Measurements from ENCODE around the gene TIMM23B. TPM values are rescaled to one million over a fixed set of nuclear protein-coding genes. Genes with fewer than 3 reads are reported as not detected.
"Not testable (repeated sequence)": the region's sequence is repeated elsewhere in the genome, so short reads cannot be mapped to it uniquely, and the experiment has no call there.

Gene TIMM23B
- 13.5 TPM for total RNA-seq
- long read RNA-seq, transcript TIMM23B-201 (7 exons, 1,142 nt), result major isoform, 8 of 13 reads
- long read RNA-seq, partial matches to known transcripts, result 4 of 13 reads
- long read RNA-seq, other reads (novel, unspliced or antisense), result 1 of 13 reads

- ATAC-seq (ENCODE audit: poor library complexity), result peak; percentile 98
- DNase-seq, result peak; percentile 88
- intact Hi-C loops (cut with DNase I), result not testable (repeated sequence)
Measured at GRCh38 chr10:49941447-49942338, at the start of gene TIMM23B, which contains the start of gene PARG. TSS of gene TIMM23B (plus strand) at chr10:49942053. CDS start at chr10:49942195, 142 bp downstream. TSS of gene PARG (minus strand) at chr10:49942027. CDS start at chr10:49941725, 302 bp downstream.

- intact Hi-C loops (cut with DNase I); DNase-seq; ATAC-seq (ENCODE audit: poor library complexity): not testable (repeated sequence)
Measured at GRCh38 chr10:49899999-49900398, 41.9 kb upstream of the TIMM23B start.

- DNase-seq; ATAC-seq (ENCODE audit: poor library complexity); intact Hi-C loops (cut with DNase I): not testable (repeated sequence)
Measured at GRCh38 chr10:49900406-49900805, 41.4 kb upstream of the TIMM23B start.

GRCh38 chr10:49903829-49904228, 38.0 kb upstream of the TIMM23B start:
- DNase-seq; ATAC-seq (ENCODE audit: poor library complexity); intact Hi-C loops (cut with DNase I): not testable (repeated sequence)

GRCh38 chr10:49908290-49909080, 33.4 kb upstream of the TIMM23B start:
- ATAC-seq (ENCODE audit: poor library complexity); intact Hi-C loops (cut with DNase I); DNase-seq: not testable (repeated sequence)

GRCh38 chr10:49910295-49910694, 31.6 kb upstream of the TIMM23B start:
- ATAC-seq (ENCODE audit: poor library complexity); DNase-seq; intact Hi-C loops (cut with DNase I): not testable (repeated sequence)

- DNase-seq; ATAC-seq (ENCODE audit: poor library complexity); intact Hi-C loops (cut with DNase I): not testable (repeated sequence)
Measured at GRCh38 chr10:49916451-49916850, 25.4 kb upstream of the TIMM23B start.

GRCh38 chr10:49917927-49918326, 23.9 kb upstream of the TIMM23B start:
- intact Hi-C loops (cut with DNase I); ATAC-seq (ENCODE audit: poor library complexity): not testable (repeated sequence)

GRCh38 chr10:49922041-49922440, 19.8 kb upstream of the TIMM23B start:
- DNase-seq; ATAC-seq (ENCODE audit: poor library complexity): not testable (repeated sequence)

More at GRCh38 chr10:49917927-49918326, 23.9 kb upstream of the TIMM23B start:
- DNase-seq, result not testable (repeated sequence)

GRCh38 chr10:49923572-49923971, 18.3 kb upstream of the TIMM23B start:
- ATAC-seq (ENCODE audit: poor library complexity); intact Hi-C loops (cut with DNase I); DNase-seq: not testable (repeated sequence)

More at GRCh38 chr10:49922041-49922440, 19.8 kb upstream of the TIMM23B start:
- intact Hi-C loops (cut with DNase I), result not testable (repeated sequence)

- peak; percentile 22 for ATAC-seq (ENCODE audit: poor library complexity)
- DNase-seq; intact Hi-C loops (cut with DNase I): not testable (repeated sequence)
Measured at GRCh38 chr10:49931276-49931675, 10.6 kb upstream of the TIMM23B start.

GRCh38 chr10:49931959-49932728, 9.7 kb upstream of the TIMM23B start:
- DNase-seq; intact Hi-C loops (cut with DNase I); ATAC-seq (ENCODE audit: poor library complexity): not testable (repeated sequence)

- peak; percentile 14 for ATAC-seq (ENCODE audit: poor library complexity)
- intact Hi-C loops (cut with DNase I); DNase-seq: not testable (repeated sequence)
Measured at GRCh38 chr10:49942339-49942705, 469 bp downstream of the TIMM23B start.

- ATAC-seq (ENCODE audit: poor library complexity); intact Hi-C loops (cut with DNase I); DNase-seq: not testable (repeated sequence)
Measured at GRCh38 chr10:49943607-49944006, 1.8 kb downstream of the TIMM23B start.

GRCh38 chr10:49948142-49948541, 6.3 kb downstream of the TIMM23B start:
- intact Hi-C loops (cut with DNase I); DNase-seq: not testable (repeated sequence)
- ATAC-seq (ENCODE audit: poor library complexity), result peak; percentile 78

GRCh38 chr10:49948737-49949136, 6.9 kb downstream of the TIMM23B start:
- ATAC-seq (ENCODE audit: poor library complexity); intact Hi-C loops (cut with DNase I): not testable (repeated sequence)

GRCh38 chr10:49952006-49952405, 10.2 kb downstream of the TIMM23B start:
- ATAC-seq (ENCODE audit: poor library complexity); DNase-seq; intact Hi-C loops (cut with DNase I): not testable (repeated sequence)

More at GRCh38 chr10:49948737-49949136, 6.9 kb downstream of the TIMM23B start:
- DNase-seq, result not testable (repeated sequence)

GRCh38 chr10:49953122-49953521, 11.3 kb downstream of the TIMM23B start:
- ATAC-seq (ENCODE audit: poor library complexity), result peak; percentile 25
- DNase-seq, result not testable (repeated sequence)

More at GRCh38 chr10:49953122-49953521, 11.3 kb downstream of the TIMM23B start:
- intact Hi-C loops (cut with DNase I), result not testable (repeated sequence)
